IPS-18a (cell line): Measurements from ENCODE around the gene LANCL1.

Experiments used
- H3K27ac ChIP-seq: one replicate; pipeline ENCODE4 v1.5.1; 2013; ENCODE audit warnings: low read length
- H3K27me3 ChIP-seq: one replicate; pipeline ENCODE4 v1.6.1; 2013; ENCODE audit warnings: mild to moderate bottlenecking, low read length; ENCODE audit not compliant: control insufficient read depth, insufficient read depth
- H3K36me3 ChIP-seq: one replicate; pipeline ENCODE4 v1.6.1; 2013; ENCODE audit warnings: low read depth, low read length; ENCODE audit not compliant: control insufficient read depth
- H3K4me1 ChIP-seq: one replicate; pipeline ENCODE4 v1.6.1; 2013; ENCODE audit warnings: low read depth, low read length; ENCODE audit not compliant: control insufficient read depth
- H3K4me3 ChIP-seq: one replicate; pipeline ENCODE4 v1.5.1; 2013; ENCODE audit warnings: low read length
- H3K9ac ChIP-seq: one replicate; pipeline ENCODE4 v1.6.1; 2013; ENCODE audit warnings: mild to moderate bottlenecking, low read length, moderate library complexity
- H3K9me3 ChIP-seq: one replicate; pipeline ENCODE4 v1.6.1; 2013; ENCODE audit warnings: low read depth, low read length; ENCODE audit not compliant: control insufficient read depth

The LANCL1 gene

DNA sequence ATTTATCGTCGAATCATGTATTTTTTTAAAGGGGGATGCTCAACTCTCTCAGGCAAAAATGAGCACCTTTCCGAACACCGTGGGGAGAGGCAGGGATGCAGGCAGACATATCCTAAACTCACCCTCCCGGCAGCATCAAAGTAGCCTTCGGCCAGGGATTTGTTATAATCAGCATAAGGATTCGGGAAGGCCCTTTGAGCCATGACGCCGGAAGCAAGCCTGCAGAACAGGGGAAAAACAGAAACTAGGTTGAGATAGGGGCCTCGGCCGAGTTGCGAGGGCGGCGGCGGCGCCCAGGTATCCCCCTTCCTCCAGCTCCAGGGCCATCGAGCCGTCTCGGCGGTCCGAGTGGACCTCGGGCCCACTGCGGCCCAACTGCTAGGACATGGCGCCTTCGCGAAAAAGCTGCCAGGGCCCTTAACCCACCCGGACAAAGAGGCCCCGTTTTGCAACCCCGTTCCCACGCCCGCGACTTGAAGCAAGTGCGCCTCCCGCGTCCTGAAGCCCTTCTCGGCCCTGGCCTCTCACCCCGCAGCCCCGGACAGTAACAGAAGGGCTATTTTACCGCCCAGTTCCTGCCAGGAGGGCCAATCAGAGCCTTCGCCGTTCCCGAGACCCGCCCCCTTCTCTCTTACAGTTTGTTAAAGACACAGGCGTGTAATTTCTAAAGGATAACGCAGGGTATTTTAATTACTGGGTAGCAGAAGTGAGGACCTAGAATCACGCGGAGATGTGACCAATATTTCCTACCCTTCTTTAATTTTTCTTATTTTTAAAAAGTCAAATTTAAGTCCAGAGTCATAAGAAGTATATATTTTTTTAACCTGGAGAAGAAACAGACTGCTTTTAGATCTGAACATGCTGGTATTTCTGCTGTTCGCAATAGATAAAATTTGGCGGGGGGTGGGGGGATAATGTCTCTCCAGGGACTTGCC, at the start of gene LANCL1:
Gene LANCL1, minus strand, starts transcription at position 566 of the 935 bp plus-strand sequence. Its CDS starts 363 bp downstream, at position 203.
- Histone ChIP-seq H3K9ac (peak within 1 kb of the TSS; percentile 87), H3K27ac (peak within 1 kb of the TSS; percentile 82), H3K27me3 (no peaks in the 10 kb centered on the region), H3K36me3 (peaks cover 12% of the 10 kb centered on the region), H3K9me3 (no peaks in the 10 kb centered on the region), H3K4me1 (peaks cover 8% of the 10 kb centered on the region), H3K4me3 (peak within 1 kb of the TSS; percentile 80)

- no peak overlapping the region for H3K27ac ChIP-seq
- H3K4me1 ChIP-seq: peaks cover 6% of the 10 kb centered on the region
- no peak overlapping the region for H3K9ac ChIP-seq
- no peaks in the 10 kb centered on the region for H3K9me3 ChIP-seq
- H3K27me3 ChIP-seq: no peaks in the 10 kb centered on the region
- no peaks in the 10 kb centered on the region for H3K36me3 ChIP-seq
- no peak overlapping the region for H3K4me3 ChIP-seq
These were observed 48.0 kb upstream of the LANCL1 start for GRCh38 chr2:210524533-210524932.

DNA sequence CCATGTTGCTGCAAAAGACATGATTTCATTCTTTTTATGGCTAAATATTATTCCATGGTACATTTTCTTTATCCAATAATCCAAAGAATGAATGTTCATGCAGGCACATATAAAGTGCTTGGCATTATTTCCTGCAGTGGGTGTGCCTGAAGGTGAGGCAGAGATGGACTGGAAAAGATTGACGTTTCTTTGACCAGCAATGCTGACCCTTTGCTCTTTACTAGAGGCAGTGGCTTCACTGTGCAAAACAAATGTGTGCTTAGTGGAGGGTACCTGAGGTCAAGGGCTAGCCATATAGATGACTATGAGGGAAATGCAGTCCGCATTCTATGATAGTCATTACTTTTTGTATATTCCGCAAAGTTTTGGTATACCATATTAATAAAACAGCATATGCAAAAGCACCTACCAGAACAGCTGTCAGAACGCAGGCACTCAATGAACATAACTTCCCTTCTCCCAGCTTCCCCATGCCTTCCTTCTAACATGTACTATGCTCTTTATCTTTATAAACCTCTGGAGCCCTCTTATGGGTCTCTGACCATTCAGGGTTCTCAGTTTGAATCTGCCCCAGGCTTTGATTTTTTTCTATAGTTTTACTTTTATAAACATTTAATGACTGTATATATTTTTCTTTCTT, 47.2 kb upstream of the LANCL1 start:
- Histone ChIP-seq H3K9ac (no peak overlapping the region), H3K36me3 (no peaks in the 10 kb centered on the region), H3K4me3 (no peak overlapping the region), H3K27me3 (no peaks in the 10 kb centered on the region), H3K9me3 (no peaks in the 10 kb centered on the region), H3K27ac (no peak overlapping the region), H3K4me1 (no peaks in the 10 kb centered on the region)

GRCh38 chr2:210522399-210522798, 45.8 kb upstream of the LANCL1 start:
- H3K27me3 ChIP-seq: no peaks in the 10 kb centered on the region
- no peaks in the 10 kb centered on the region for H3K9me3 ChIP-seq
- no peaks in the 10 kb centered on the region for H3K4me1 ChIP-seq
- H3K27ac ChIP-seq: no peak overlapping the region
- no peaks in the 10 kb centered on the region for H3K36me3 ChIP-seq
- no peak overlapping the region for H3K4me3 ChIP-seq
- H3K9ac ChIP-seq: no peak overlapping the region

GRCh38 chr2:210519594-210519993, 43.0 kb upstream of the LANCL1 start:
- Histone ChIP-seq H3K4me3 (no peak overlapping the region), H3K36me3 (no peaks in the 10 kb centered on the region), H3K9me3 (no peaks in the 10 kb centered on the region), H3K27ac (no peak overlapping the region), H3K9ac (no peak overlapping the region), H3K27me3 (no peaks in the 10 kb centered on the region), H3K4me1 (no peaks in the 10 kb centered on the region)

DNA sequence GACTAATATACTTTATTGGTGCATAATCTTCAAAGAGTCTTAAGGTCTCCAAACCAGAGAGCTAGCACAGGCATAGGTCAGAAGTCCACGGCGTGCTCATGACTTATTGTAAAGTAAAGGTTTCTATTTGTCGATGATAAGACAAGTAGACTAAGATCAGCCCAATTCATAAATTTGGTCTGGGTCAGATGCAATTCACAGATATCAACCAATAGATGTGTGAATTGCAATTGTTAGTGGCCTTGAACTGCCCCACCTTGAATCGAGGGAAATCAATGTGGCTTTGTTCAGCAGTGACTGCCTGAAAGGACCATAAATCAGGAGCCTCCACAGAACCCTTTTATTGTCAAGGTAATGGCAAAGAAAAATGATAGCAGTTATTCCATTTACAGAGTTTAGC, 40.7 kb upstream of the LANCL1 start:
- Histone ChIP-seq H3K4me1 (no peaks in the 10 kb centered on the region), H3K27ac (no peak overlapping the region), H3K36me3 (no peaks in the 10 kb centered on the region), H3K9me3 (no peaks in the 10 kb centered on the region), H3K4me3 (no peak overlapping the region), H3K9ac (no peak overlapping the region), H3K27me3 (no peaks in the 10 kb centered on the region)

GRCh38 chr2:210515911-210516310, 39.4 kb upstream of the LANCL1 start:
- Histone ChIP-seq H3K4me3 (no peak overlapping the region), H3K27me3 (no peaks in the 10 kb centered on the region), H3K9ac (no peak overlapping the region), H3K27ac (no peak overlapping the region), H3K9me3 (no peaks in the 10 kb centered on the region), H3K4me1 (no peaks in the 10 kb centered on the region), H3K36me3 (no peaks in the 10 kb centered on the region)

GRCh38 chr2:210503725-210504191, 27.2 kb upstream of the LANCL1 start:
- H3K4me3 ChIP-seq: no peak overlapping the region
- H3K36me3 ChIP-seq: no peaks in the 10 kb centered on the region
- no peak overlapping the region for H3K9ac ChIP-seq
- peaks cover 10% of the 10 kb centered on the region for H3K9me3 ChIP-seq
- no peak overlapping the region for H3K27ac ChIP-seq
- no peaks in the 10 kb centered on the region for H3K4me1 ChIP-seq
- no peaks in the 10 kb centered on the region for H3K27me3 ChIP-seq

DNA sequence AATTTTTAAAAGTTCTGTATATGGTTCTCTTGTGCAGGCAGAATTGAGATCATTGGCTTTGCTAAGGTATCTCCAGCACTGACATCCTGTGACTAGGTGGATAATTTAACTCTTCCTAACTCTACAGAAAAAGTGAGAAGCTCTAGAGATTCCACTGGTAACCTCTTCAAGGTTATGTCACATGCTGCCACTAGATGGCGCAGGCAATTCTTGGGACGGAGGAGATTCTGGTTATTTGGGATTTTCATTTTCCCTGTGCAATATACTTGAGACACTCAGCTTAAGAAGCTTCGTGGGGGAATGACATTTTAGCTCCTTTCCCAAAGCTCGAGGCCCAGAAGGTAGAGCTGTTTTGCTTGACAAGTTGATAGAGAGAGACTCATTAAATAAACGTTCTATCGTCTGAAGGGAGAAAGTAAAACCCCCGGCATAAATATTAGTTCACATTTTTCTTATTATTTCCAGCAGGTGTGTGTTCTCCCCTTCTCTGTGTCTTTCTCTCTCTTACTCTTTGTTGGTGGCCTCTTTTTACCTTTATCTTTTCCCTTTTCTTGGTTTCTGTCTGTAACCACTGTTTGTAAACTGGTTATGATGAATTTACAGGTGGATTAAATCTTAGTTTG, 26.6 kb upstream of the LANCL1 start:
- Histone ChIP-seq H3K9ac (no peak overlapping the region), H3K9me3 (peaks cover 10% of the 10 kb centered on the region), H3K27ac (no peak overlapping the region), H3K4me3 (no peak overlapping the region), H3K27me3 (no peaks in the 10 kb centered on the region), H3K36me3 (no peaks in the 10 kb centered on the region), H3K4me1 (no peaks in the 10 kb centered on the region)

- no peak overlapping the region for H3K9ac ChIP-seq
- H3K4me3 ChIP-seq: no peak overlapping the region
- H3K27ac ChIP-seq: no peak overlapping the region
- H3K9me3 ChIP-seq: no peaks in the 10 kb centered on the region
- H3K4me1 ChIP-seq: no peaks in the 10 kb centered on the region
- H3K27me3 ChIP-seq: no peaks in the 10 kb centered on the region
- no peaks in the 10 kb centered on the region for H3K36me3 ChIP-seq
These were observed 20.0 kb upstream of the LANCL1 start for GRCh38 chr2:210496512-210496911.

GRCh38 chr2:210493528-210493927, 17.0 kb upstream of the LANCL1 start:
- Histone ChIP-seq H3K36me3 (no peaks in the 10 kb centered on the region), H3K27me3 (no peaks in the 10 kb centered on the region), H3K27ac (no peak overlapping the region), H3K9ac (no peak overlapping the region), H3K9me3 (no peaks in the 10 kb centered on the region), H3K4me1 (no peaks in the 10 kb centered on the region), H3K4me3 (no peak overlapping the region)
